HG03439 (cell line): Measurements from ENCODE around the gene RHOG.

Experiments used
- ATAC-seq: cut with Tn5 transposase; IDR thresholded peaks from one replicate; pipeline ENCODE4 v1.9.1; 2021; ENCODE audit warnings: mild to moderate bottlenecking, moderate library complexity; ENCODE audit not compliant: unreplicated experiment

RHOG gene

GRCh38 chr11:3860375-3860774, 19.6 kb upstream of the RHOG start:
- no peak for ATAC-seq

GRCh38 chr11:3859373-3859881, 18.7 kb upstream of the RHOG start:
- peak; percentile 27 for ATAC-seq

- no peak for ATAC-seq
These were observed 16.9 kb upstream of the RHOG start for GRCh38 chr11:3857628-3858027.

GRCh38 chr11:3856856-3857553, 16.2 kb upstream of the RHOG start:
- ATAC-seq = no peak

- peak; percentile 18 for ATAC-seq
These were observed 15.2 kb upstream of the RHOG start for GRCh38 chr11:3855808-3856491.

GRCh38 chr11:3854977-3855807, 14.4 kb upstream of the RHOG start, which contains the start of gene STIM1:
Gene STIM1, plus strand, starts transcription at chr11:3855664. Its CDS starts 607 bp downstream, at chr11:3856271.
- peak; percentile 71 for ATAC-seq

GRCh38 chr11:3854660-3854976, 13.9 kb upstream of the RHOG start:
- no peak for ATAC-seq

GRCh38 chr11:3853899-3854659, 13.3 kb upstream of the RHOG start:
- peak; percentile 26 for ATAC-seq

- ATAC-seq = no peak
These were observed 12.7 kb upstream of the RHOG start for GRCh38 chr11:3853545-3853842.

GRCh38 chr11:3849297-3849874, 8.6 kb upstream of the RHOG start:
- peak; percentile 46 for ATAC-seq

GRCh38 chr11:3845670-3846069, 4.9 kb upstream of the RHOG start:
- ATAC-seq = no peak

GRCh38 chr11:3845246-3845645, 4.5 kb upstream of the RHOG start:
- no peak for ATAC-seq

GRCh38 chr11:3843326-3843725, 2.6 kb upstream of the RHOG start:
- no peak for ATAC-seq

GRCh38 chr11:3841426-3842350, 929 bp upstream of the RHOG start:
- ATAC-seq = peak; percentile 59

- ATAC-seq = no peak
These were observed 522 bp downstream of the RHOG start for GRCh38 chr11:3840004-3840869.

- no peak for ATAC-seq
These were observed 2.3 kb downstream of the RHOG start for GRCh38 chr11:3838504-3838903.

- ATAC-seq = no peak
These were observed 3.0 kb downstream of the RHOG start for GRCh38 chr11:3837793-3838192.

- ATAC-seq = no peak
These were observed 3.9 kb downstream of the RHOG start for GRCh38 chr11:3836903-3837302.

GRCh38 chr11:3835751-3836150, 5.0 kb downstream of the RHOG start:
- no peak for ATAC-seq
